GM12874 (cell line): ENCODE data around the gene SORL1.

Source experiments
- TF ChIP-seq, protein P1 (sequence below): IDR thresholded peaks from 2 replicates; pipeline ENCODE4 v1.5.1; 2011; ENCODE audit warnings: low read depth, mild to moderate bottlenecking, control low read depth, low read length, moderate library complexity; ENCODE audit not compliant: insufficient read depth

Gene SORL1

DNA sequence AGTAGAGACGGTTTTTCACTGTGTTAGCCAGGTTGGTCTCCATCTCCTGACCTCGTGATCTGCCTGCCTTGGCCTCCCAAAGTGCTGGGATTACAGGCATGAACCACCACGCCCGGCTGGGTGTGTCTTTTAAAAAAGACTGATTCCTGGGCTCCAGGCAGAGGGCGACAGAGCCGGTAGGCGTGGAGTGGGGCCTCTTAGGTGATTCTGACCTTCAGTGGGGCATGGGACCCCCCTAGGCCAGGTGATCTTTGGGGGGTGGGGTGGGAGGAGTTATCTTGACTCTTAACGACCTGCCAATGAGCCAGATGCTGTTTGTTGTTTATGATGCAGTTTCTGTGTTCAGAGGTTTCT, 13.6 kb downstream of the SORL1 start:
- TF ChIP-seq, protein P1, sequence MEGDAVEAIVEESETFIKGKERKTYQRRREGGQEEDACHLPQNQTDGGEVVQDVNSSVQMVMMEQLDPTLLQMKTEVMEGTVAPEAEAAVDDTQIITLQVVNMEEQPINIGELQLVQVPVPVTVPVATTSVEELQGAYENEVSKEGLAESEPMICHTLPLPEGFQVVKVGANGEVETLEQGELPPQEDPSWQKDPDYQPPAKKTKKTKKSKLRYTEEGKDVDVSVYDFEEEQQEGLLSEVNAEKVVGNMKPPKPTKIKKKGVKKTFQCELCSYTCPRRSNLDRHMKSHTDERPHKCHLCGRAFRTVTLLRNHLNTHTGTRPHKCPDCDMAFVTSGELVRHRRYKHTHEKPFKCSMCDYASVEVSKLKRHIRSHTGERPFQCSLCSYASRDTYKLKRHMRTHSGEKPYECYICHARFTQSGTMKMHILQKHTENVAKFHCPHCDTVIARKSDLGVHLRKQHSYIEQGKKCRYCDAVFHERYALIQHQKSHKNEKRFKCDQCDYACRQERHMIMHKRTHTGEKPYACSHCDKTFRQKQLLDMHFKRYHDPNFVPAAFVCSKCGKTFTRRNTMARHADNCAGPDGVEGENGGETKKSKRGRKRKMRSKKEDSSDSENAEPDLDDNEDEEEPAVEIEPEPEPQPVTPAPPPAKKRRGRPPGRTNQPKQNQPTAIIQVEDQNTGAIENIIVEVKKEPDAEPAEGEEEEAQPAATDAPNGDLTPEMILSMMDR: no peak

DNA sequence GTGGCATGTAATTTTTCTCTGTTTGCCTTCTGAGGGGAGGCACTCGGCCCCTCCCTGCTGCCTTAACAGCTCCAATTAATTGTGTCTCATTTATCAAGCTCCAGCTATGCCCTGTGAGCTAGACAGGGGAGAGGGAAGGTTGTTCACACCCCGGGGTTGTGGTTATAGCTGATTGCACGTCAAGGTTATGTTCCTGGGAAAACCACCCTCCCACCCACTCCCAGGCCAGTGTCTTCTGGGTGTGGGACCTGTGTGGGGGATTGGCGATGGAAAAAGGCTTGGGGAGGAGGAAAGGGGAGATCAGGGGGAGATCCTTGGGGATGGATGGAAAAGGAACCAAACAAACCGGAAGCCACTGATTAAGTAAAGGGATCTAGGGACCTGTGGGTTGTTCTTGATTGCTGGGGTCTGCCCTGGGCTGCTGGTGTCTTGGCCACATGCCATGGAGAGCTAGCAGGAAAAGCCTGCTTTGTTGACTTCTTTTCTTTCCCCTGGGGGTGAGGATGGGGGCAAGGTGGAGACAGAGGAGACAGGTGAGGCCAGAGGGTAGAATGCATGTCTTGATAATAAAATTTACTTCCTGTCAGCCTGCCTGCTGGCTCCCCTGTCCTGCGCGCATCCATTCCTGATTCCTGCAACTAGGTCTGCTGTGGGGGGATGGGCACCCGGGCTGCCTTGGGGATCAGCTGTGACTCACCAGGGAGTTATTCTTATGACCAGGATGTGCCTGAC, 14.1 kb downstream of the SORL1 start:
- TF ChIP-seq, protein P1: no peak

DNA sequence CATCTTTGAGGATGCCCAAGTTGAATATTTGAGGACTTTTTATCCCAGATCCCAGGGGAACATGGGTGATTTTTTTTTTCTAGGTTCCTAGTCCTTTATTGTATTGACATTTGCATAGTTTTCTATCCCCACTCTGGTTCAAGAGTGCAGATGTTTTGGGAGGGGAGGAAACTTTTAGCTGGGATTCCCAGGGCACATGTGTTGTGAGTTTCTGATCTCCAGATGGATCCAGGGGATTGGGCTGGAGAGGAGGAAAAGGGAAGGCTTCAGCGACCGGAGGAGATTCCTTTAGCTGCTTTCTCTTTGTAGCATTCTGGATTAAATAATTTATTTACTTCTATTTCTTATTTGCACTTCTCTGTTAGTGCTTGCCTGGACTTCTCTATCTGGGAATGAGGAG, 15.4 kb downstream of the SORL1 start:
- TF ChIP-seq, protein P1: no peak

DNA sequence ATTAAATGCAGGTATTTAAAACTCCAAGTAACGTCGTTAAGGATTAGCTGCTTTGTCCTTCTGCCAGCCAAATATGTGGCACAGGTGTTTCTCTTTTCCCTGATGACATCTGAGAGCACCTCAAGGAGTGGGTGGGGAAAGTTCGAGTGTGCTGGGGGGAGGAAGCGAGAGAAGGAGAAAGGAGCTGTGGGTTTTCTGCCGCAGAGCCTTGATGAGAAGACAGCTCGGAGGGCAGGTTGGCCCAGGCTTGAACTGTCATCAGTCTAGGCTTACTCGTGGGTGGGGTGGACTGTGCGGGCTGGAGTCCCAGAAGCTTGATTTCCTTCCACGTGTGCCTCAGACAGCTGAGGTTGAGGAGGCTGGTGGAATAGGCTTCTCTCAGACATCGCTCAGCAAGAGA, 15.9 kb downstream of the SORL1 start:
- TF ChIP-seq, protein P1: no peak

DNA sequence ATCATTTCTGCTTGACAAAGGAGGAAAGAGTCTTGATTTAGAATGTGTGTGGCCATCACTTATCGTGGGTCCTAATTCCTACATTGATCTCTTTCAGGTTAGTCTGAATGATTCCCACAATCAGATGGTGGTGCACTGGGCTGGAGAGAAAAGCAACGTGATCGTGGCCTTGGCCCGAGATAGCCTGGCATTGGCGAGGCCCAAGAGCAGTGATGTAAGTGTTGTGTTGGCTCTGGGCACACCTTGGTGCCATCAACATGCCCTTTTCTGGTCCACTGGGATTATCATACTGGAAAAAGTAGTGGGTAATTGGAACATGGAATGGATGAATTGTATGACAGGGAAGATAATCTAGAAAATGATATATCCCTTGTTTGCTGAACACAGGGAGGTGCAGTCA, 17.8 kb downstream of the SORL1 start:
- TF ChIP-seq, protein P1: no peak

DNA sequence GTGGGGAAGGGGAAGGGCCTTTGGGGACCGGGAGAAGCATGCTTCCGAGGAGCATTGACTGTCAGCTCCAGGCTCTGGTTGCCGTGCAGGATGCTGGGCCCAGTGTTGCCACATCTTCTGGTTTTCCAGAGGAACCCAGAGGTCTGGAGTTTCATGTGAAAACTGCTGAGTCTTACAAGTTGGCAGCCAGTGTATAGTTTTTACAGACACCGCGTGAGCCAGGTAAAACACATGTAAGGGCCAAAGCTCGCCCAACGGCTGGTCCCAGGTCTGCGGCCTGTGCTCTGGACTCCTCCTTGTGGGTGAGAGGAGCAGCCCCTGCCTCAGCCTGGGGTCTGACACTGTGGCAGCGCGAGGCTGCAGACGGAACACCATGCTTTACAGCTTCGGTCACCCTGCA, 19.1 kb downstream of the SORL1 start:
- TF ChIP-seq, protein P1: no peak

DNA sequence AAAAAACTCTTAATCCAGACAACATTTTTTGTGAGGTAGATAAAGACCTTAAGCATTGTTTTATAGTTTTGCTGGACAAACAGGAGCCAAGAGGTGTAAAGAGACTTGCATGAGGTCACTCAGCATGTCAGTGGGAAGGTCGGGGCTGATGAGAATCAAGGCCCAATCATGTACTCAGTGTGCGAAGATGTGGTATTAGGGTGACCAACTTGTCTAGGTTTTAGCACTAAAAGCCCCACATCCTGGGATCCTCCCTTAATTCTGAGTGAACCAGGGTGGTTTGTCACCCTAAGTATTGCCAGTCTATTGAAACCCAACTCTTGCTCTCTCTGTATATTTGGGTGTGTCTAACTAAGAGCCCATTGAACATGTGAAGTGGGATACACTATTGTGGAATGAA, 20.2 kb downstream of the SORL1 start:
- TF ChIP-seq, protein P1: no peak
